Stimulated activated CD4-positive, alpha-beta T cell treated with anti-CD3 and anti-CD28 coated beads, TNF-alpha, amount 100 ng/mL, for 1 hour (primary cell): ENCODE measurements around the gene PGC.
"Not testable (repeated sequence)": the region's sequence is repeated elsewhere in the genome, so short reads cannot be mapped to it uniquely, and the experiment has no call there.

Source experiments
- DNase-seq, 3 donors: peaks; one replicate each; pipeline ENCODE4 v3.0.0-alpha.2; 2020; ENCODE audit warnings: low read depth in 3 of 3, low spot score in 1 of 3

Gene PGC

GRCh38 chr6:41777551-41778285 lies 30.5 kb upstream of the PGC start:
- DNase-seq = no peak

DNA sequence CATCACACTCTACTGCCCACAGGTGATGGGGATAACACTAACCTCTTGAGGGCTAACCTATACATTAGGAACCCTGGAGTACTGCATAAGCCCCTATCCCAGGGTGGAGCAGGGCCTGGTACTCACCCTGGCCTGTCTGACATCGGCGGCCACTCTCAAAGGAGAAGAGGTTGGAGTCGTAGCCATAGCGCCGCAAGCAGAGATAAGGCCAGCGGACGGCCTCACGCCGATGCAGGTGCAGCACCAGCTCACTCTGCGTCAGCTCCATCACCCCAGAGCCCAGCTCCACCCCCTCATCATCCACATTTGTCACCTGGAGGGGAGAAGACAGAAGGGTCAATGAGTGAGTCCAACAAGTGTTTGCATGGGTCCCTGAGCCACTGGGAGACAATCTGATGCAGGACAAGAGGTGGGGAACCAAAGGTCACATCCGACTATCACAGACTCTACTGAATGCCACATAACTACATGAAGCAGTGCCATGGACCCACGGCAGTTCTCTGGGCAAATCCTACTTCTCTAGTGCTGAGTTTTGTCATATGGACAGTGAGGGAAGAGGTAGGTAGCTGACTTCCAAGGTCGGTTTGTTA lies 28.2 kb upstream of the PGC start:
- DNase-seq = no peak

DNA sequence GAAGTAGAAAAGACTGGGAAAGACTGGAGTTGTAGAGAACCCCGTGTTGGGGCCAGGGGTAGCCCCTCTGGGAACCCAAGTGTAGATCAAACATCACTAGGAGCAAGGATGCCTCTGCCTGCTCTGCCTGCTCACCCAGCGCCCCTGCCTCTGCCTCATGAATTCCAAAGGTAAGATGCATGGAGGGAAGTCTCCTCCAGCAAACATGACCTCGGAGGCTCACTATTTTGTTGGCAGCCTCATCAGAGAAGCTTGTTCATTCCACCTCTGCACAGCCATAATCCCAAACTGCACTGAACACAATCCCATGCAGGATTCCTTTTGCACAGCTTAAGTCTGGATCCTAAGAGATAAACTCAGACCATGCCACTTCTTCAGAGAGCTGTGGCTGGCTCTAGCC lies 27.6 kb upstream of the PGC start:
- DNase-seq = no peak

- DNase-seq = no peak
Measured at GRCh38 chr6:41771058-41771983, 24.1 kb upstream of the PGC start.

DNA sequence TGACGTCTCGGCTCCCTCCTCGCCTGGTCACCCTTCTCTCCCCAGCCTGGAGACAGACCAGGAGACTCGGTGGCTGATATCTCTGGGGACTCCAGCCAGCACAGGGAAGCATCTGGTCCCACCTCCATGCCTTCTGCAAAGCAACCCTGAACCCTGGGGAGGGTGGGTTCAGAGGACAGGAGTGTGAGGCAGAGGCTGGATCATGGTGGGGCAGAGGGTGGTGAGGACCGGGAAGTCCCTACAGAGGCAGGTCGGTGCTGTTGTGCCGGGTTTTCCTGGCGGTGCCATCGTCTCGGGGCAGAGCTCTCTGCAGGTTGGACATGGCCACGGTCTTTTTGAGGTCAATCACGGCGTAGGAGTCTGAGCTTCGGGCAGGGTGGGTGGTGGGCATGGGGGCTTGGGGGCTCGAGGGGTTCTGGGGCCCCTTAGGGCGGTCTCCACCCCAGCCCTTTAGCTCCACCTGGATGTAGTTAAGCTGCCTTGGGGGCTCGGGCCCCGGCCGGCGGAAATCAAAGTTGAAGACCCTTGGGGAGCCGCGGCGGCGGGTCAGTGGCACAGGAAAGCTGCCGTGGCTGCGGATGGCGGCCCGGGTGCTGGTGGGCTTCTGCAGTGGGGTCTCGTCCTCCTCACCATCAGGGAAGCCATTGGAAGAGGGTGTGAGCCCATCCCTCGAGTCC lies 23.3 kb upstream of the PGC start:
- no peak for DNase-seq

- no peak for DNase-seq
Measured at GRCh38 chr6:41769376-41769775, 22.2 kb upstream of the PGC start.

DNA sequence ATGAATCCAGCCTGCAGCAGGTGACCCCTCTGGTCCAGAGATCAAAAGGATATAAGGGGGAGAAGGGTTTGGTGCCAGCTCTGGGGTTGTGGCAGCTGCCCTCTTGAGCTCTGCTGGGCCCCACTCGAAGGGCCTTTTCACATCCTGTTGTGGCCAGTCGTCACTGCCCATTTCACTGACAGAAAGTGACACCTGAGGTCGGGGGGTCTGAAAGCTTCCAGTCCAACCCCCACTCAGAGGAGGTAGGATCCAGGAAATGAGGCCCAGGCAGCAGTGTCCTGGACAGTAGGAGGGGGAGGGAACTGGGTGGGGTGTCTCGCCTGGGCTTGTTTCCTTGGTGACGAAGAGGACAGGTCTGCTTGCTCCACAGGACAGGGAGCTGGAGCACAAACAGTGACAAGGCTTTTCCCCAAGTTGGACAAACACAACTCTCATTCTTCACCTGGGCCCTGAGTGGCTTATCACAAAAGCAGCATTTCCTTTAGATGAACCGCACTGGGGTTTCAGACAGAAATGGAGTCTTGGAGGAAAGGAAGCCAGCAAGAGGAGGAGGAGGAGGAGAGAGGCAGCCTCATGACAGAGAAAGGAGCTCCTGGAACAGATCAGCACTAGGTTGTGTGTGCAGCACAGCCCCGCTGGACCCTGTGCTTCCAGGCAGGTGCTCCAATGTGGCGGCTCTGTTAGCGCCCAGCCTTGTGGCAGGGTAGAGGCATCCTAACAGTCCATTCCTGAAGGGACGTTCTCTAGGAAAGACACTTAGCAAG lies 21.5 kb upstream of the PGC start:
- DNase-seq = no peak

DNA sequence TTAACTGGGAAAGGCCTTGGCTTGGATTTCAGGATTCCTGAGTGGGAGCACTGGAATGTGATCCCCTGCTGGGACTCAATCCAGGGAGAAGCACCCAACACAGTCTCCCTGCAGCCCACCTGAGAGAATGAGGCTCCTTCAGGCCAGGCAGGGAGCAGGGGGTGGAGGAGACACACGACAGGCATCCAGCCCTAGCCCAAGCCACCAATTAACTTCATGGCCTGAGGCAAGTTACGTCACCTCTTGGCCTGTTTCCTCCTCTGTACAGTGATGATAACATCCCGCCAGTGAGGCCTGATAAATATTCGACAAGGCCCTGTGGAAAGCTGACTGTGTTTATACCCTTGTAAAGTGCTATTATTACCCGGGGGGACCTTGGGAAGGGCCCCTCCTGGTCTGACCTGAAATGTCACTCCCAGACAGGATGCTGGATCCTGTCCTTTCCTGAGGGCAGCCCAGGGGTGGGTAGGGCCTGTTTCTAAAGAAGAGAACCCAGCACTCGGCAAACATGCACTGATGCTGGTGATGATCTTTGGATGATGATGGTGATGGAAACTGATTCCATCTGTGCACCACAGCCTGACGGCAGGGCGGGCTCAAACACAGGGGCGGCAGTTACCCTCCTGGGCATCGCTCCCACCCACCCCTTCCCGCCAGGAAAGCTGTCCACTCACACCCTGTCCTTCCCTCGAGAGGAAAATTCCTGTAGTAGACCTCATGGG lies 20.1 kb upstream of the PGC start:
- DNase-seq = no peak

- DNase-seq = not testable (repeated sequence)
Measured at GRCh38 chr6:41766043-41766664, 19.0 kb upstream of the PGC start.

DNA sequence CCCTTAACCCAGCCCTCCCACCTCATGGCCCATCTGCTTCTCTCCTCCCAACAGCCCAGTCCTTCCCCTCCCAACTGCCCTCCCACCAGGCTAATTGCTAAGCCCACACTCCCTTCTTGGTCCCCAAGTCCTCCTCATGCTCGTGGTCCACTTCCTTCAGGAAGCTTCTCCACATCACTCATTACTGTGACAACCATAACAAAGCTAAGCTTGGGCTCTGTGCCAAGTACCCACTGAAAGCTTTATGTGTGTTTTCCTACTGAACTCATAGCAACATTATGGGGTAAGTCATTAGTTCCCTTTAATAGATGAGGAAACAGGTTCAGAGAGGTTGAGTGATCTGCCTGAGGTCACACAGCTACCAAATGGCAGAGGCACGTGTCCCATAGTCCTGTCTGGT lies 16.3 kb upstream of the PGC start:
- no peak for DNase-seq

GRCh38 chr6:41759905-41760579 lies 12.8 kb upstream of the PGC start:
- no peak for DNase-seq

DNA sequence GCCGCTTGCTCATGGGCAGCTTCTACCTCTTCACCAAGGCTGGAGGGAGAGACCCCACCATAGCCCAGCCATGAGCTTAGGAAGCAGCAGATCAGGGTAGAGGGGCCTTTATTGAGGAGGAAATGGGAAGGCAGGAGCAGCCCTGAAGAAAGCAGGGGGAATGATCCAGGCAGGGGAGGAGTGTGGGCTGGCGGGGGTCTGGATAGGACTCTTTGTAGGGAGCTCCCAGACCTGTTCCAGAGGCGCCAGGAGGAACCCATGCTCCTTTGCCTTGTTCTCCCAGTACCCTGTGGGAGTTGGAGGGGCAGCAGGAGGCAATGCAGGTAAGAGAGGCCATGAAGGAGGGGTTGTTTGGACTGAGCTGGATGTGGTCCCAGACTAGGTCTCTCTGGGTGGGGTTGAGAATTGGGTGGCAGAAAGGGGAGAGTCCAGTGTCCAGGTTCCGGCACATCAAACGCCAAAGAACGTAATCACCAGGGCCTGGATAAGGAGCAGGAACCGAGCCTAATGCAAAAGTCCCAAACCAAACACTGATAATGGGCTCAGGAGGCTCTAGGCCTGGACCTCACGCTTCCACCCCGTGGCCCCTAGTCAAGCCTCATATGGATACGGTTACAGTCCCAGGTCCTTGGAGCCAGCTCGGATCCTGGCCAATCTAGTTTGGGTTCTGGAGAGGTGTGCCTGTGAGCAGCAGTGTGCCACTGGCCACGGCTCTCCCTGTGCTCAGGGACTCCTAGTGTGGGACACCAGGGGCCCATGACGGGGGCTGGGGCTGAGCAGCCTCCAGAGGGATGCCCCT lies 12.1 kb upstream of the PGC start:
- no peak for DNase-seq

DNA sequence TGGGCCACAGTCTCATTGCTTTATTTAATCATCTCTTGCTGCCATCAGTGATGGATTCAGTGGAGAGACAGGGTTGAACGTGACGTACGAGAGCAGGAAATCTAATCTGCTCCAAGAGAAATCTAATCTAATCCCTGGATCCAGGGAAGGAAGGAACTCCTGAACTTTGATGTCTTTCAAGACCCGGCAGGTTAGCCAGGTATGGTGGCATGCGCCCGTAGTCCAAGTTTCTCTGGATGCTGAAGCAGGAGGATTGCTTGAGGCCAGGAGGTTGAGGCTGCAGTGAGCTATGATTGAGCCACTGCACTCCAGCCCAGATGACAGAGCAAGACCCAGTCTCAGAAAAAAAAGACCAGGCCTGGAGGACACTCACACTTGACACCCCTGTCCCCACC lies 11.4 kb upstream of the PGC start:
- DNase-seq = no peak

DNA sequence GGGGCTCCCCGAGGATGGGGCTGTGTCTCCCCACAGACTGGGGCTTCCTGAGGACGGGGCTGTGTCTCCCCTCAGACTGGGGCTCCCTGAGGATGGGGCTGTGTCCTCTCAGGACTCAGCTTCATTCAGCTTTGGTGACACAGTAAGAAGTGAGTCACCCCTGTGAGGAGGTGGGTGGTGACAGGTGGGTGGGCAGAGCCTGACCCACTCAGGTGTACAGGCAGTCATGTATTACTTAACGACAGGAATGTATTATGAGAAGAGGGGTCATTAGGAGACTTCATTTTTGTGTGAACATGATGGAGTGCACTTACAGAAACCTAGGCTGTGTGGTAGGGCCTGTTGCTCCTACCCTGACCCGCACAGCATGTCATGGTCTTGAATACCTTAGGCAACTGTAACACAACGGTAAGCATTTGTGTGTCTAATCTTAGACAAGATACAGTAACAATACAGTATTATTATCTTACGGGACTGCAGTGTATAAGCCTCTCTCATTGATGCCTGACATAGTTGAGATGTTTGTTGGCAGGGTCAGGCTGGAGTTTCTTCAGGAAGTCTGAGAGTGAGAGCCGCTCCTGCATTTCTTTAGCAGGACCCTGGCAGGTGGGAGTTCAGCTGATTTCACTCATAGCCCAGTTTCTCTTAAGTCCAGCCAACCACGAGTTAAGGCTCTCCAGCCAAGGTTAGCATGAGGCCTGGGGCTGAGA lies 10.9 kb upstream of the PGC start:
- DNase-seq = no peak

DNA sequence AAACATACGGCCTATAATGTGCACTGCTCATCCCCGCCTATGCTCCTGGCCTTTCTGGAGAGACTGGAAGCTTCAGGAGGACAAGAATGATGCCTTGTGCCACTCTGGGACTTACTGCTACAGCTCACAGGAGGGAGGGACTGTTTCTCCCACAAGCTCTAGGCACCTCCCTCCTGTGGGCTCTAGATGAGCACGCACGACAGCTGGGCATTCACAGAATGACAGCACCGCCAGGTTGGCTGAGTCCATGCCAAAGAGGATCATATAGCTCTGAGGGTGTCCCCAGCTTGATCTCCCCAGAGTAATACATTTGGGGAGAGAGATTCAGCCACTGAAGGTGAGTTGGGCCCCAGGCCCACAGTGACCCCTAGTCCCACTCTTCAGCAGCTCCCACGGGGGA lies 10.1 kb upstream of the PGC start:
- no peak for DNase-seq

DNA sequence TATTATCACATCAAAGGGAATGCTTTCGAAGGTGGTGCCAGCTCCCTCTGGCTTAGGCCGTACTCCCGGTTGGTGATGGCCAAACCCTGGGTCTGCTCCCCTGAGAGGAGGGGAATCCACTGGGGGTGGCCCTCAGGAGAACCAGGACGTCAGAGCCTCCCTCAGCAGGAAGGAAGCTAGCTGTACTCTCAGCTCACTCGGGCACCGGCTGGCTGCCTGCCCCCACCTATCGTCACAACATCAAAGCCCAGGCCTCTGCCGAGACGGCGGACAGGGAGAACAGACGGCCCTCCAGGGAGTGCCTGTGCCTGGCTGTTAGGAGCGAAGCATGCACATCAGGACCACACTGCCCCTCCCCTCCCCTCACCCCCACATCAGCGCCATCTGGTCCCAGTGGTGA lies 9.2 kb upstream of the PGC start:
- no peak for DNase-seq

DNA sequence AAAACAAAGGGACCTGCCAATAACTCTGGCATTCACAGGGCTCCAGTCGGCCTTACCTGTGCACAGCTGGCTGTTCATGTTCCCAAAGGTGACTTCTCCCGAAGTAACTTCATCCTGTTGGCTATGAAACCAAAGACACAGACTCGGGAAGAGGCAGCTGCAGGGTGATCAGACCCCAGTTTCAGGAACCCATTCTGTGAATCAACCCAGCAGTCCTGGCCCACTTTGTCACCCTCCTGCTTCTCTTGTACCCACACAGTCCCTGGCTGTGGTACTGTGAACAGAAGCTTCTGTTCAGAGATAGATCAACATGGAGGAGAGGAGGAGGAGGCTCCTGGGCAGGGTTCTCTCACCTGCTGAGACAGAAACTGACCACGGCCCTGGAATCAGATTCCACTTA lies 8.7 kb upstream of the PGC start:
- DNase-seq = no peak

- no peak for DNase-seq
Measured at GRCh38 chr6:41750374-41750773, 3.2 kb upstream of the PGC start.
